ENCODE results near the gene PSMB11. TPM values are rescaled to one million over a fixed set of nuclear protein-coding genes. Genes with fewer than 3 reads are reported as not detected.

Gene PSMB11
- total and polyA plus RNA-seq, 9 donors, result not detected

GRCh38 chr14:23035303-23036144 is 6.5 kb upstream of the PSMB11 start:
- intact Hi-C loops (cut with DNase I), result no loop called here
- WGBS, 3 donors, result 61 to 63% (median 62%) methylated on average over 14 of the region's 14 CpGs
- no peak for DNase-seq
- peak overlapping the region; percentile 66 for H3K4me3 ChIP-seq
- peak in 2 of 3 donors; percentile 15 to 35 for TF ChIP-seq CTCF (IDR thresholded peaks at IDR 0.05)
- no peak for TF ChIP-seq EP300 (IDR thresholded peaks at IDR 0.05)
- H3K27ac ChIP-seq, result peak overlapping the region in 1 of 2 donors; percentile 94
- H3K9me3 ChIP-seq, result no peaks in the 10 kb centered on the region
- no peaks in the 10 kb centered on the region for H3K27me3 ChIP-seq
- peaks cover 4% of the 10 kb centered on the region for H3K4me1 ChIP-seq (ENCODE audit: insufficient read depth)
- H3K36me3 ChIP-seq, result no peaks in the 10 kb centered on the region

- Histone ChIP-seq H3K4me3 (no peak overlapping the region), H3K27ac (no peak overlapping the region), H3K4me1 (ENCODE audit: insufficient read depth) (peaks cover under 1% of the 10 kb centered on the region), H3K27me3 (no peaks in the 10 kb centered on the region), H3K9me3 (no peaks in the 10 kb centered on the region), H3K36me3 (no peaks in the 10 kb centered on the region)
- WGBS, 3 donors, result 74 to 79% (median 76%) methylated on average over 4 of the region's 4 CpGs
- no peak for TF ChIP-seq CTCF (IDR thresholded peaks at IDR 0.05)
- TF ChIP-seq POLR2A (IDR thresholded peaks at IDR 0.05), result no peak
- TF ChIP-seq EP300 (IDR thresholded peaks at IDR 0.05), result no peak
- DNase-seq, result no peak
- intact Hi-C loops (cut with DNase I), result no loop called here
Observed at GRCh38 chr14:23040100-23040499, 1.9 kb upstream of the PSMB11 start.

GRCh38 chr14:23041729-23042128 is 283 bp upstream of the PSMB11 start:
- intact Hi-C loops (cut with DNase I), result no loop called here
- Histone ChIP-seq H3K4me3 (no peak overlapping the region), H3K9me3 (no peaks in the 10 kb centered on the region), H3K27me3 (no peaks in the 10 kb centered on the region), H3K4me1 (ENCODE audit: insufficient read depth) (no peaks in the 10 kb centered on the region), H3K36me3 (no peaks in the 10 kb centered on the region), H3K27ac (no peak overlapping the region)
- TF ChIP-seq POLR2A (IDR thresholded peaks at IDR 0.05) (no peak), CTCF (IDR thresholded peaks at IDR 0.05) (no peak), EP300 (IDR thresholded peaks at IDR 0.05) (no peak)
- peak in 1 of 5 donors; percentile 10 for DNase-seq
- 74 to 83% (median 76%) methylated on average over 8 of the region's 8 CpGs for WGBS, 3 donors

GRCh38 chr14:23043145-23043544 is 1.1 kb downstream of the PSMB11 start:
- no peak overlapping the region for H3K4me3 ChIP-seq
- H3K27ac ChIP-seq, result no peak overlapping the region
- H3K27me3 ChIP-seq, result no peaks in the 10 kb centered on the region
- H3K9me3 ChIP-seq, result no peaks in the 10 kb centered on the region
- TF ChIP-seq CTCF (IDR thresholded peaks at IDR 0.05) (no peak), EP300 (IDR thresholded peaks at IDR 0.05) (no peak), POLR2A (IDR thresholded peaks at IDR 0.05) (no peak)
- H3K4me1 ChIP-seq (ENCODE audit: insufficient read depth), result no peaks in the 10 kb centered on the region
- WGBS, 3 donors, result 84 to 87% (median 87%) methylated on average over 6 of the region's 6 CpGs
- no peak for DNase-seq
- H3K36me3 ChIP-seq, result no peaks in the 10 kb centered on the region
- intact Hi-C loops (cut with DNase I), result no loop called here
